Measurements from ENCODE around the gene WIPF2. TPM values are rescaled to one million over a fixed set of nuclear protein-coding genes. Genes with fewer than 3 reads are reported as not detected.

WIPF2 gene
- total and polyA plus RNA-seq, 2 donors: 2.9 to 9.9 TPM

DNA sequence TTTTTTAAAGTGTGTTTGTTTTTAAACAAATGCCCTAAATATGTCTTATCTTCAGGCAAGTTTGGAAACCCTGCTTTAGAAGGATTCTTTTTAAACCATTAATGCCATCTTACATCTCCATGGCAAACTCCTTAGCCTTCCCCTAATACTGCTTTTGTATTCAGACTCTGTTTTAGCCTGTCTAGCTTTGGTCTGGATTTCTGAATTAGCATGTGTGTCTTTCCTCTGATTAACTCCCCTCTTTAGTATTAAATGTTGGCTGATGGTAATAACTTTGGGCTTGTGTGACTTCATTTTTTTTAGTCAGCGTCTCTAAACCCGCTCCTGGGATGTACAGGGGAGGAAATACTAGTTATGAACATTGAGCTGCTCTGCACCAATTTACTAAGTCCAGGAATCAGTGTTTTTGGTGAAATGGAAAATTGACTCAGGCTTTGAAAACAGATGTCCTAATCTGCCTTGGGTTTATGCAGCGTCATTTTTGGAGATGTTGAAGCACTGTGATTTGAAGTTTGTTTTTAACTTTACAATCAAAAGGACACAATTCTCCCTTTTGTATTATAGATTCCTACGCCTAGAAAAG lies 22.2 kb downstream of the WIPF2 start:
- Histone ChIP-seq H3K9me3 (ENCODE audit: control insufficient read depth in 2 of 2, insufficient read depth in 1 of 2, low read length in 1 of 2) (no peaks in the 10 kb centered on the region), H3K4me3 (ENCODE audit: low read length in 2 of 2) (no peak overlapping the region), H3K4me1 (ENCODE audit: control insufficient read depth in 2 of 2, insufficient read depth in 2 of 2, low read length in 2 of 2) (peaks cover 0 to 2% of the 10 kb centered on the region in 2 donors), H3K27me3 (ENCODE audit: control insufficient read depth in 2 of 2, insufficient read depth in 1 of 2, low read length in 1 of 2) (no peaks in the 10 kb centered on the region), H3K36me3 (ENCODE audit: control insufficient read depth in 2 of 2, insufficient read depth in 2 of 2, low read length in 1 of 2) (peaks cover 3 to 4% of the 10 kb centered on the region in 2 donors), H3K27ac (ENCODE audit: low read depth in 1 of 2, low read length in 1 of 2) (no peak overlapping the region)
- 96% methylated on average over 4 of the region's 4 CpGs for WGBS
- DNase-seq (ENCODE audit: low read depth in 6 of 9, low spot score in 9 of 9): no peak

DNA sequence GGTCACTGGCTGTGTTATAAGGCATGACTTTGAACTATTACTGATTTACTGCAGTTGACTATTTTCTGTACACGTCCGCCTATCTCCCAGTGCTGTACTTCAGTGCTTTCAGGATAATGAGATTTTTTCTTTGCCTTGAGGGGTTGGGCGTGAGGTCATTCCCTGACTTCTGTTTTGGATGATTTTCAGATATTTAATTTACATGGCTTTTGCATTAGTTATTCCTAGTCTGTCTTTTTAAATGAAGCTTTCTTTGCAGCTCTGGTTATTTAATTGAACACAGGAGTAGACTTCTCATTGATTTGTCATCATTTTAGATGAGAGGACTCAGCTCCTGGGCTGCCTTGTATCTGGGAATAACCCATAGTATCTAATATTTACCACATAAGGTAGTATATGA lies 23.7 kb downstream of the WIPF2 start:
- H3K9me3 ChIP-seq (ENCODE audit: control insufficient read depth in 2 of 2, insufficient read depth in 1 of 2, low read length in 1 of 2): no peaks in the 10 kb centered on the region
- WGBS: 98% methylated on average over 3 of the region's 3 CpGs
- no peak overlapping the region for H3K4me3 ChIP-seq (ENCODE audit: low read length in 2 of 2)

DNA sequence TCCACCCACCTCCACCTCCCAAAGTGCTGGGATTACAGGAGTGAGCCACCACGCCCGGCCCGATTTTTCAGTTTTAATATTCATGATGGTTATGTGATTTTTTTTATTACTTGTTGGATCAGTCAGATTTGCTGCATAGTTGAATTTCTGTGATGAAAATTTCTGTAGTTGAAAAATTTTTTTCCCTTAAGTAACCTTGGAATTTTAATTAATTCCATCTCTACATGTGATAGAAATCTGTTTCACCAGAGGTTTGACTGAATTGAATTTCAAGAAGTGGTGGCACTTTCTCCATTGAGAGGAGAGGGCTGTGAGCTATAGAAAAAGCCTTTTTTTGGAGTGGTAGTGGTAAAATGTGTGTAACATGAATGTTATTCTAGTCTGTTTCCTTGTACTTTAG lies 24.7 kb downstream of the WIPF2 start:
- no peak overlapping the region for H3K27ac ChIP-seq (ENCODE audit: low read depth in 1 of 2, low read length in 1 of 2)
- peaks cover 0 to 2% of the 10 kb centered on the region in 2 donors for H3K4me1 ChIP-seq (ENCODE audit: control insufficient read depth in 2 of 2, insufficient read depth in 2 of 2, low read length in 2 of 2)
- WGBS: 99% methylated on average over 3 of the region's 3 CpGs
- no peak for DNase-seq (ENCODE audit: low read depth in 6 of 9, low spot score in 9 of 9)
- H3K27me3 ChIP-seq (ENCODE audit: control insufficient read depth in 2 of 2, insufficient read depth in 1 of 2, low read length in 1 of 2): no peaks in the 10 kb centered on the region
- no peak overlapping the region for H3K4me3 ChIP-seq (ENCODE audit: low read length in 2 of 2)
- H3K9me3 ChIP-seq (ENCODE audit: control insufficient read depth in 2 of 2, insufficient read depth in 1 of 2, low read length in 1 of 2): no peaks in the 10 kb centered on the region
- H3K36me3 ChIP-seq (ENCODE audit: control insufficient read depth in 2 of 2, insufficient read depth in 2 of 2, low read length in 1 of 2): peaks cover 0 to 3% of the 10 kb centered on the region in 2 donors

More for the DNA sequence above, 23.7 kb downstream of the WIPF2 start:
- H3K36me3 ChIP-seq (ENCODE audit: control insufficient read depth in 2 of 2, insufficient read depth in 2 of 2, low read length in 1 of 2): peaks cover 0 to 3% of the 10 kb centered on the region in 2 donors
- H3K4me1 ChIP-seq (ENCODE audit: control insufficient read depth in 2 of 2, insufficient read depth in 2 of 2, low read length in 2 of 2): peaks cover 0 to 2% of the 10 kb centered on the region in 2 donors
- H3K27ac ChIP-seq (ENCODE audit: low read depth in 1 of 2, low read length in 1 of 2): no peak overlapping the region
- DNase-seq (ENCODE audit: low read depth in 6 of 9, low spot score in 9 of 9): no peak
- no peaks in the 10 kb centered on the region for H3K27me3 ChIP-seq (ENCODE audit: control insufficient read depth in 2 of 2, insufficient read depth in 1 of 2, low read length in 1 of 2)

DNA sequence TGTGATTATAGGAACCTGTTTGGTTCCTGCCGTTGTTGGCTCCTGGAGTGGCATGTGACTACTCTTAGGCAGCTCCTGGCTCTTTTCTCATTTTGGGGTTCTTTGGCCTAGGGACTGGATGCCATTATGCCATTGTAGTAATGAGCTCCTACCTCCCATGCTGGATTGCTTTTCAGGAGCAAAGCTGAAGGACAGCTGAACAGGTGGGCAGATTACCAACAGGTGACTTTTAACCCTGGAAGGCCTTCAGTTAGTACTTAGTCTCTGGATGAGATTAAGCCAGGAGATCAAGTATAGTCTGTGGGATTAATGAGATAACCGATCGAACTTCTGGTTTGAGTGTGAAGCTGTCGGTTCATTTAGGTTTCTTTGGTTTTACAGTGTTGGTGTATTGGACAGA lies 25.2 kb downstream of the WIPF2 start:
- H3K27me3 ChIP-seq (ENCODE audit: control insufficient read depth in 2 of 2, insufficient read depth in 1 of 2, low read length in 1 of 2): no peaks in the 10 kb centered on the region
- H3K9me3 ChIP-seq (ENCODE audit: control insufficient read depth in 2 of 2, insufficient read depth in 1 of 2, low read length in 1 of 2): no peaks in the 10 kb centered on the region
- DNase-seq (ENCODE audit: low read depth in 6 of 9, low spot score in 9 of 9): no peak
- H3K36me3 ChIP-seq (ENCODE audit: control insufficient read depth in 2 of 2, insufficient read depth in 2 of 2, low read length in 1 of 2): peaks cover 0 to 3% of the 10 kb centered on the region in 2 donors
- no peak overlapping the region for H3K4me3 ChIP-seq (ENCODE audit: low read length in 2 of 2)
- no peak overlapping the region for H3K27ac ChIP-seq (ENCODE audit: low read depth in 1 of 2, low read length in 1 of 2)
- WGBS: 97% methylated on average over 4 of the region's 4 CpGs
- H3K4me1 ChIP-seq (ENCODE audit: control insufficient read depth in 2 of 2, insufficient read depth in 2 of 2, low read length in 2 of 2): peaks cover 0 to 2% of the 10 kb centered on the region in 2 donors

DNA sequence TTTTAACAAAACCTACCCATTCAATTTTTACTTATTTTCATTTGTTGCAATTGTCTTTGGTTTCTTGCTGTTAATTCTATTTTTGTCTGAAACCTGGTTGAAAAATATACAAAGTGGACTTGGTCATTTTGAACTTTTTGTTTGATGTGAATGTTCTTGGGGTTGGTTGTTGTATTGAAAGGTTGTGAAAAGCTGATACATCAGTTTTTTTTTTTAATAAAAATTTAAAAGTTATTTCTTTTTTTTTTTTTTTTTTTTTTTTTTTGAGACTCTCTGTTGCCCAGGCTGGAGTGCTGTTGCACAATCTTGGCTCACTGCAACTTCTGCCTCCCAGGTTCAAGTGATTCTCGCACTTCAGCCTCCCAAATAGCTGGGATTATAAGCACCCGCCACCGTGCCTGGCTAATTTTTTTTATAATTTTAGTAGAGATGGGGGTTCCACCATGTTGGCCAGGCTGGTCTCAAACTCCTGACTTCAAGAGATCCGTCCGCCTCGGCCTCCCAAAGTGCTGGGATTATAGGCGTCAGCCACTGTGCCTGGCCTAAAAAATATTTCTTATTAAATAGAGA lies 28.9 kb downstream of the WIPF2 start:
- H3K4me3 ChIP-seq (ENCODE audit: low read length in 2 of 2): no peak overlapping the region
- WGBS: 96% methylated on average over 7 of the region's 7 CpGs
- H3K9me3 ChIP-seq (ENCODE audit: control insufficient read depth in 2 of 2, insufficient read depth in 1 of 2, low read length in 1 of 2): no peaks in the 10 kb centered on the region
- H3K27ac ChIP-seq (ENCODE audit: low read depth in 1 of 2, low read length in 1 of 2): no peak overlapping the region
- peaks cover 0 to 3% of the 10 kb centered on the region in 2 donors for H3K36me3 ChIP-seq (ENCODE audit: control insufficient read depth in 2 of 2, insufficient read depth in 2 of 2, low read length in 1 of 2)
- peaks cover 0 to 2% of the 10 kb centered on the region in 2 donors for H3K4me1 ChIP-seq (ENCODE audit: control insufficient read depth in 2 of 2, insufficient read depth in 2 of 2, low read length in 2 of 2)
- no peak for DNase-seq (ENCODE audit: low read depth in 6 of 9, low spot score in 9 of 9)
- H3K27me3 ChIP-seq (ENCODE audit: control insufficient read depth in 2 of 2, insufficient read depth in 1 of 2, low read length in 1 of 2): no peaks in the 10 kb centered on the region

DNA sequence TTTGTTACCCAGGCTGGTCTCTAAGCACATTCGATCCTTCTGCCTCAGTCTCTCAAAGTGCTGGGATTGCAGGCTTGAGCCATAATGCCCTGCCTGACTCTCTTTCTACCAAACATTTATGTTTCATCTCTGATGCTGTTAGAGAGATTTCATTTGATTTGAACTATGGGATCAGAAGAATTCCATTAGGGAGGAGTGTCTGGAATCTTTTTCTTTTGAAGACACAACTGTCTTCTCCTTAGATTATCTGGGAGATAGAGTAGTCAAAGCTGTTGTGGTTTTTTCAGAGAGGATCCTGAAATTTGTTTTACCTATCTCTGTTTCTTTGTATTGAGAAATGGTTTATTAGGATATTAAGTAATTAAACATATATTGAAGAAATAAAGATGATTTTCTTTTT lies 29.4 kb downstream of the WIPF2 start:
- Histone ChIP-seq H3K36me3 (ENCODE audit: control insufficient read depth in 2 of 2, insufficient read depth in 2 of 2, low read length in 1 of 2) (peaks cover 0 to 5% of the 10 kb centered on the region in 2 donors), H3K27ac (ENCODE audit: low read depth in 1 of 2, low read length in 1 of 2) (no peak overlapping the region), H3K4me3 (ENCODE audit: low read length in 2 of 2) (no peak overlapping the region), H3K4me1 (ENCODE audit: control insufficient read depth in 2 of 2, insufficient read depth in 2 of 2, low read length in 2 of 2) (peaks cover 0 to 2% of the 10 kb centered on the region in 2 donors), H3K9me3 (ENCODE audit: control insufficient read depth in 2 of 2, insufficient read depth in 1 of 2, low read length in 1 of 2) (no peaks in the 10 kb centered on the region), H3K27me3 (ENCODE audit: control insufficient read depth in 2 of 2, insufficient read depth in 1 of 2, low read length in 1 of 2) (no peaks in the 10 kb centered on the region)
- WGBS: 96% methylated on average over 1 of the region's 1 CpG
- no peak for DNase-seq (ENCODE audit: low read depth in 6 of 9, low spot score in 9 of 9)

DNA sequence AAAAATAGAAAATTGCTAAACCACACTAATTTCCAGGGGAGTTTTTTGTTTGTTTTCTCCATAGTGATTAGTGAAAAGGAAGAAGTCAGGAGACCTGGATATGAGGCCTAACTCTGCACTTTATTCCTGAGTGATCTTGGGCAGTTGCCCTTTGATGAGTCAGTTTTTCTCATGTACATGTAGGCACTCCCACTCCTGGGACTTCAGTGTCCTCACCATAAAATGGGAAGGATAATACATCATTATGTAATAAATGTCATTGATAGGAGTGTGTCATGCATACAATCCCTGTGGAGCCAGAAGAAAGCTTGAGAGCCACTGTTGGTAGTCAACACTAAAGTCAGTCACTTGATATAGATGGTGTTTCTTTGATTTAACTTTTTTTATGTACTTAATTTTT lies 32.5 kb downstream of the WIPF2 start:
- Histone ChIP-seq H3K9me3 (ENCODE audit: control insufficient read depth in 2 of 2, insufficient read depth in 1 of 2, low read length in 1 of 2) (no peaks in the 10 kb centered on the region), H3K4me1 (ENCODE audit: control insufficient read depth in 2 of 2, insufficient read depth in 2 of 2, low read length in 2 of 2) (no peaks in the 10 kb centered on the region), H3K4me3 (ENCODE audit: low read length in 2 of 2) (no peak overlapping the region), H3K27me3 (ENCODE audit: control insufficient read depth in 2 of 2, insufficient read depth in 1 of 2, low read length in 1 of 2) (no peaks in the 10 kb centered on the region), H3K27ac (ENCODE audit: low read depth in 1 of 2, low read length in 1 of 2) (no peak overlapping the region), H3K36me3 (ENCODE audit: control insufficient read depth in 2 of 2, insufficient read depth in 2 of 2, low read length in 1 of 2) (peaks cover 4 to 7% of the 10 kb centered on the region in 2 donors)
- no peak for DNase-seq (ENCODE audit: low read depth in 6 of 9, low spot score in 9 of 9)

DNA sequence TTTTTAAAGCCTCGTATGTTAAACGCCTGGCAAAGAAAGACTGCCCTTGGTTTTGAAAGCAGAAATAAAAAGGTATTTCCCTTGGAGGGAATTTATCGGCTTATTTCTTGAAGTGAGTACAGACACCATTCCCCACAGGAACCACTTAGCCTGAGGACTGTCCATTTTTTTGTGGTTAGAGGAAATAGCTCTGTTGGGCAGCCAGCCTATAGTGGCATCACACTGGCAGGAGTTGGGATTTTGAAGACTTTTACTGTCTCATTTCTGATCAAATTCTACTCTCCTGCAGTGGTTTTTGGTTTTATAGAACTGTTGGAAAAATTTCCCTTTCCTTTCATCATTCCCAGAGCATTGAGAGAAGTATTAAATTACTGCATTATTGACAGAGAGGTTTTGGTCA lies 34.5 kb downstream of the WIPF2 start:
- no peak for DNase-seq (ENCODE audit: low read depth in 6 of 9, low spot score in 9 of 9)
- H3K4me3 ChIP-seq (ENCODE audit: low read length in 2 of 2): no peak overlapping the region
- no peak overlapping the region for H3K27ac ChIP-seq (ENCODE audit: low read depth in 1 of 2, low read length in 1 of 2)
- peaks cover 18% of the 10 kb centered on the region in 2 donors for H3K36me3 ChIP-seq (ENCODE audit: control insufficient read depth in 2 of 2, insufficient read depth in 2 of 2, low read length in 1 of 2)
- no peaks in the 10 kb centered on the region for H3K27me3 ChIP-seq (ENCODE audit: control insufficient read depth in 2 of 2, insufficient read depth in 1 of 2, low read length in 1 of 2)
- 98% methylated on average over 3 of the region's 3 CpGs for whole genome bisulfite sequencing
- H3K4me1 ChIP-seq (ENCODE audit: control insufficient read depth in 2 of 2, insufficient read depth in 2 of 2, low read length in 2 of 2): no peaks in the 10 kb centered on the region
- no peaks in the 10 kb centered on the region for H3K9me3 ChIP-seq (ENCODE audit: control insufficient read depth in 2 of 2, insufficient read depth in 1 of 2, low read length in 1 of 2)

DNA sequence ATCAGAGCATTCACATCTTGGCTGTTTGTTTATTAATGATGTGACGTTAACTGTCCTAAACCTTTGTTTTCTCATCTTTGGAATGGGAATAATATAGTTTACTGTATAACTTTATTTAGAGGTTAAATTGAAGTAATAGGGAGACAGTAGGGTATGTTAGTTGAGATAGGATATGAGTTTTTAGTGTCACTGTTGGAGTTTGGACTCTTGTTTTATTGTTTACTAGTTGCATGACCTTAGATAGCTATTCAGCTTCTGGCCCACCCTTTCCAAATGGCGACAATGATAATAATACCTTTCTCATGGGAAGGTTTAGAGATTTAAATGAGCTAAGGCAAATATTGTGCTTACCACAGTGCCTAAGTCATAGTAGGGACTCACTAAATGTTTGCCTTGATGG lies 40.4 kb downstream of the WIPF2 start:
- no peak overlapping the region for H3K4me3 ChIP-seq (ENCODE audit: low read length in 2 of 2)
- no peak for DNase-seq (ENCODE audit: low read depth in 6 of 9, low spot score in 9 of 9)
- no peaks in the 10 kb centered on the region for H3K9me3 ChIP-seq (ENCODE audit: control insufficient read depth in 2 of 2, insufficient read depth in 1 of 2, low read length in 1 of 2)
- no peaks in the 10 kb centered on the region for H3K27me3 ChIP-seq (ENCODE audit: control insufficient read depth in 2 of 2, insufficient read depth in 1 of 2, low read length in 1 of 2)
- no peak overlapping the region for H3K27ac ChIP-seq (ENCODE audit: low read depth in 1 of 2, low read length in 1 of 2)
- over 99% methylated on average over 2 of the region's 2 CpGs for WGBS
- no peaks in the 10 kb centered on the region for H3K4me1 ChIP-seq (ENCODE audit: control insufficient read depth in 2 of 2, insufficient read depth in 2 of 2, low read length in 2 of 2)
- peaks cover 49 to 53% of the 10 kb centered on the region in 2 donors for H3K36me3 ChIP-seq (ENCODE audit: control insufficient read depth in 2 of 2, insufficient read depth in 2 of 2, low read length in 1 of 2)
